Muscle layer of duodenum (tissue), 2 donors: ENCODE results near the gene ABHD15.
A peak's percentile ranks its signal among the peaks of the same experiment; 100 is the strongest.

ENCODE experiments used
- H3K27ac ChIP-seq: one replicate; pipeline ENCODE4 v1.7.0; 2013; ENCODE audit warnings: mild to moderate bottlenecking, low read length
- H3K27me3 ChIP-seq: one replicate; pipeline ENCODE4 v1.7.0; 2013; ENCODE audit warnings: low read depth, mild to moderate bottlenecking, control low read depth, low read length
- H3K36me3 ChIP-seq, 2 donors: one replicate each; pipeline ENCODE4 v1.7.0; 2013; ENCODE audit warnings: low read length in 2 of 2, control low read depth in 1 of 2, mild to moderate bottlenecking in 1 of 2; ENCODE audit not compliant: insufficient read depth in 2 of 2, control insufficient read depth in 1 of 2
- H3K4me1 ChIP-seq, 2 donors: one replicate each; pipeline ENCODE4 v1.7.0; 2013; ENCODE audit warnings: low read length in 2 of 2, mild to moderate bottlenecking in 2 of 2, control low read depth in 1 of 2, moderate library complexity in 1 of 2; ENCODE audit not compliant: insufficient read depth in 2 of 2, control insufficient read depth in 1 of 2
- H3K4me3 ChIP-seq, 2 donors: one replicate each; pipeline ENCODE4 v1.7.0; 2013; ENCODE audit warnings: low read length in 2 of 2, low read depth in 1 of 2, mild to moderate bottlenecking in 1 of 2
- H3K9me3 ChIP-seq, 2 donors: one replicate each; pipeline ENCODE4 v1.7.0; 2013; ENCODE audit warnings: low read length in 2 of 2, control low read depth in 1 of 2, mild to moderate bottlenecking in 1 of 2; ENCODE audit not compliant: control insufficient read depth in 1 of 2
- donor health status: healthy.

Gene ABHD15

DNA sequence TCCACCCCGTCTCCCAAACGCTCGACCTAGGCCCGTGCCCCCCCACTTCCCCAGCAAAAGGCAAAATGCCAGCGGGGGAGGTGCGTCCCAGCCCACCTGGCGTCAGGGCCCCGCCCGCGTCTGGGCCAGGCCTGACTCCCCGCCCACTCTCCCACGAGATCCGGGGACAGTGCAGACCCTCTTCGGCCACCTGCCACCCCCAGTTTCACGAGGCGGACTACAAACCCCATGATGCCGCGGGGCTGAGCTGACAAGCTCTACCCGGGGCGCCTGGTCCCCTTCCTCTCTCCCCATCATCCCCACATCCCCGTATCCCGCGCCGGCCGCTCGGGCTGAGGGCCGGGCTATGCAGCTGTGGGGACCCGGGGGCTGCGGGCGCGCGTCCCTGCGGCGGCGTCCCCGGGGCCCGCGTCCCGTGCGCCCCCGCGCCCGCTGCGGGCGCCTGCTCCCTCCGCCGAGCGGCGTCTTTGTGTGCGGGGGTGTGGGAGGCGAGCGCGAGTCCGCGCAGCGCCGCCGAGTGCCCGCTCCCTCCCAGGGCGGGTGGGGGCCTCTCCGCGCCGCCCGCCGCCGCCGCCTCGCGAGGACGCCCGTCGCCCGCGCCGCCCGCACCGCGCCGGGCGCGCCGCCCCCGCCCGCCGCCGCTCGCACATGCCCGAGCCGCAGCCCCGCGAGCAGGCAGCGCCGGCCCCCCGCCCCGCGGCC lies 26.2 kb upstream of the ABHD15 start, which contains the start of gene ANKRD13B:
Gene ANKRD13B, plus strand, starts transcription at position 283 of the 702 bp plus-strand sequence. CDS start 490 bp downstream, outside the sequence.
- Histone ChIP-seq H3K4me1 (peaks cover 24 to 47% of the 10 kb centered on the region in 2 donors), H3K27ac (peak within 1 kb of the TSS; percentile 60), H3K27me3 (no peaks in the 10 kb centered on the region), H3K9me3 (no peaks in the 10 kb centered on the region), H3K36me3 (no peaks in the 10 kb centered on the region), H3K4me3 (peak within 1 kb of the TSS; percentile 48 to 78)

DNA sequence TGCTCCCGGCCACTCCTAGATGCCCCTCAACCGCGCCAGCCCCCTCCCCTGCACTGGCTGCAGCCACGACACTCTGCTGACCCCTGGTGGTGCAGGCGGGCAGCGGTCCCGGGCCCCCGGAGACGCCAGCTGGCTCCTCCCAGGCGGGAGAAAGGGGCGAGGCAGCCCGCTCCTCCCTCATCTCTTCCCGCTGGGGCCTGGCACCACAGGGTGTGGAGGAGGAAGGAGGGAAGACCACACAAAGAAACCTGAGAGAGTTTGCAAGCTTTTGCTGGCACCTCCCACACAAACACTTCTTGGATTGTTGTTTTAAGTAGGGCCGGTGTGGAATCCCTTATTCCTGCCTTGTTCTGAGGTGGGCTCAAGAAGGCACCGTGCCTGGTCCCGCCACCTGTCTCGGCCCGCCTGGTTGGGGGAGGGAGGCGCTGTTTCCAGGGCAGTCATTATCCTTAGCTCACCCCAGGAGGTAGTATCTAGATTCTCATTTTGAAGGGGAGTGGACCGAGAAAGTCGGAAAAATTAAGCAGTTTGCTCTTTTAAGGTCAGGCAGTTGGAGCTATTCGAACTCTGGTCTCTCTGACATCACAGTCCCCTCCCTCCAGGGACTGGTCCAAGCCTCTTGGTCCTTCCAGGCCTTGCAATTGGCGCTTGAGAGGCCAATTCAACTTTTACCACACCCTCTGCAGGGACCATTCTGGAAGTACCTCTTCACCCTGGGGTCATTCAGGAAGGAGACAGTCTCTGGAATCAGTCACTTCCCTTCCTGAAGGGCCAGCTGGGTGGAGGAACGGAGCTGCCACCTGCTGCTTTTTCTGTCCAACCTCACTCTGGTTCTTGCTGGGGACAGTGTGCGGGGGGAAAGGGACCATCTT lies 25.1 kb upstream of the ABHD15 start:
- Histone ChIP-seq H3K27ac (peak overlapping the region; percentile 60), H3K27me3 (no peaks in the 10 kb centered on the region), H3K9me3 (no peaks in the 10 kb centered on the region), H3K36me3 (no peaks in the 10 kb centered on the region), H3K4me3 (peak overlapping the region; percentile 30 to 70), H3K4me1 (peaks cover 33 to 57% of the 10 kb centered on the region in 2 donors)

GRCh38 chr17:29591146-29591736 lies 24.4 kb upstream of the ABHD15 start:
- Histone ChIP-seq H3K27ac (no peak overlapping the region), H3K36me3 (no peaks in the 10 kb centered on the region), H3K27me3 (no peaks in the 10 kb centered on the region), H3K4me3 (peak overlapping the region; percentile 30 to 70), H3K9me3 (no peaks in the 10 kb centered on the region), H3K4me1 (peaks cover 37 to 62% of the 10 kb centered on the region in 2 donors)

- no peaks in the 10 kb centered on the region for H3K36me3 ChIP-seq
- peak overlapping the region; percentile 56 for H3K27ac ChIP-seq
- peaks cover 37 to 62% of the 10 kb centered on the region in 2 donors for H3K4me1 ChIP-seq
Observed at GRCh38 chr17:29590411-29591145, 23.7 kb upstream of the ABHD15 start.

DNA sequence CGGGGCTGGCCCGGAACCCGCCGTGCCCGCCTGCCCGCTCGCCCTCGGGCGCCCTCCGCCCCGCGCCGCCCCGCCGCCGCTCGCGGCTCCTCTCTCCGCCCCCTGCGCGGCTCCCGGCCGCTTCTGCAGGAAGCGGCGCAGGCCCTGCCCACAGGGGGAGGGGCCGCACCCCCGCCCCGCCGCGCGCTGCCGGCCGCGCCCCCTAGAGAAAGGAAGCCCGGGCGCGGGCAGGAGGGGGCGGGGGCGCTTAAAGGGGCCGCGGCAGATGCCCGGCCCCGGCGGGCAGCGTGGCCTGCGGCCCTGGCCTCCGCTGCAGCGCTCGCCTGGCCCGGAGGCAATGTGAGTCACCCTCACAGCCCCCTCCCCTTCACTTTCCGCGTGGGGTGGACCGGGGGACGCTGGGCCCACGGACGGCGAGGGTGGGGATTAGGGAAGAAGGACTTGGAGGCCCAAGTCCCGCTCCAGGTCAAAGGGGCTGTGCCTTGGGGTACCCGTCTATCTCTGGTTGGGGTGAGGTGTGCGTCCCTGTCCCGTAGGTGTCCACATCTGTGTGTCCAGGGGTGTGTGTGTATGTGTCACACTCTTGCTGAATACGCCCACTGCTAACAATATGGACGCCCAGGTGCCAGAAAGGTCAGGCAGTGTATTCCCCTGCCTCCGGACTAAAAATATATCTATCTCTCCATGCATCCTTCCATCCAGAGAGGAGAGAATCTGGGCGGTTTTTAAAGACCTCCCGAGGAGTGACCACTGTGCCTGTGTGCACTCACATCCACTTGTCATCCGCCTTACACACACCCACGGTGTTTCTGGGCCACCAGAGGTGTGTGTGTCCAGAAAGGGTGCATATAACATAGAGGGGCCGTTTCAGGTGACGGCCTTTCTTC lies 22.9 kb upstream of the ABHD15 start, which contains the start of gene GIT1:
Gene GIT1, minus strand, starts transcription at position 125 of the 887 bp plus-strand sequence. CDS start 270 bp downstream, outside the sequence.
- peak within 1 kb of the TSS; percentile 79 to 89 for H3K4me3 ChIP-seq
- peaks cover 37 to 62% of the 10 kb centered on the region in 2 donors for H3K4me1 ChIP-seq
- H3K36me3 ChIP-seq, result no peaks in the 10 kb centered on the region
- H3K9me3 ChIP-seq, result no peaks in the 10 kb centered on the region
- H3K27ac ChIP-seq, result peak within 1 kb of the TSS; percentile 56
- H3K27me3 ChIP-seq, result no peaks in the 10 kb centered on the region

More at GRCh38 chr17:29590411-29591145, 23.7 kb upstream of the ABHD15 start:
- H3K27me3 ChIP-seq, result no peaks in the 10 kb centered on the region
- H3K4me3 ChIP-seq, result peak overlapping the region; percentile 65 to 70
- H3K9me3 ChIP-seq, result no peaks in the 10 kb centered on the region

- H3K27ac ChIP-seq, result peak overlapping the region; percentile 51
- H3K4me3 ChIP-seq, result peak overlapping the region; percentile 79 to 89
- no peaks in the 10 kb centered on the region for H3K9me3 ChIP-seq
- peaks cover 37 to 54% of the 10 kb centered on the region in 2 donors for H3K4me1 ChIP-seq
- H3K36me3 ChIP-seq, result no peaks in the 10 kb centered on the region
- H3K27me3 ChIP-seq, result no peaks in the 10 kb centered on the region
Observed at GRCh38 chr17:29588562-29589411, 21.9 kb upstream of the ABHD15 start.

GRCh38 chr17:29588017-29588561 lies 21.3 kb upstream of the ABHD15 start:
- Histone ChIP-seq H3K9me3 (no peaks in the 10 kb centered on the region), H3K27ac (peak overlapping the region; percentile 51), H3K36me3 (peaks cover 0 to 2% of the 10 kb centered on the region in 2 donors), H3K4me1 (peaks cover 37 to 51% of the 10 kb centered on the region in 2 donors), H3K4me3 (peak overlapping the region; percentile 79 to 89), H3K27me3 (no peaks in the 10 kb centered on the region)

GRCh38 chr17:29587591-29587990 lies 20.8 kb upstream of the ABHD15 start:
- H3K4me3 ChIP-seq, result peak overlapping the region; percentile 79 to 89
- no peak overlapping the region for H3K27ac ChIP-seq
- no peaks in the 10 kb centered on the region for H3K27me3 ChIP-seq
- H3K9me3 ChIP-seq, result no peaks in the 10 kb centered on the region
- H3K36me3 ChIP-seq, result peaks cover 3% of the 10 kb centered on the region in 2 donors
- H3K4me1 ChIP-seq, result peaks cover 35 to 47% of the 10 kb centered on the region in 2 donors

GRCh38 chr17:29586676-29587469 lies 20.0 kb upstream of the ABHD15 start:
- Histone ChIP-seq H3K9me3 (no peaks in the 10 kb centered on the region), H3K4me1 (peaks cover 28 to 40% of the 10 kb centered on the region in 2 donors), H3K36me3 (peaks cover 5 to 8% of the 10 kb centered on the region in 2 donors), H3K27ac (no peak overlapping the region), H3K4me3 (no peak overlapping the region), H3K27me3 (no peaks in the 10 kb centered on the region)
